ENCODE measurements around the gene ATP2B1.

Gene ATP2B1

DNA sequence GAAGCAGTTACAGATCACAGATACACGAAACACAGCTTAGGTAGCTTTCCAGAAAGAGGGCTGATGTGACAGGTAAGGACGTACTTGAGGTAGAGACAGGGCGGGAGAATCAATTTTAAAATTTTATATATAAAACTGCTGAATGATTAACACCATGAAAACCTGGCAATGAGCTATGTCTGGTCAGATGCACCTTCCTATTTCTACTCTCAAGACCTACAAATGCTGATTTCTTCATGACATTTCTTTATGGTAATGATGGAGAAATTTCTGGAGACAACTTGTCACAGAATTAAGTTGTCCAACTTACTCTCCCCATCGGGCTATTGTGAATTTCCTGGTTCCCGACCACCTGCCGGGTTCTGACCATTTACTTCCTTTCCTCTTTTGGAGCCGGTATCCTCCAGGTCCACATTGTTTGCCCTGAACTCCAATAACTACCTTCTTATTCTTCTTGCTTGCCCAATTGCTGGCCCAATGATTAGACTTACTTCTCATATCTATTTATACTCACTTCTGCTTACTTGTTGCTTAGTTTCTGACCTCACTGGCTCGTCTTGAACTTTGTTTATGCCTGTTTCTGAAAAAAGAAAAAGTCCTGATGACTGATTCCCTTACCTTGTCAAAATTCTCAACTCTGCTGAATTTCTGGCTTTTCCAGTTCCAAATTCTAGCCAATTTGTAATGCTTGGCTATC lies 12.8 kb upstream of the ATP2B1 start:
- TF ChIP-seq, protein P1, sequence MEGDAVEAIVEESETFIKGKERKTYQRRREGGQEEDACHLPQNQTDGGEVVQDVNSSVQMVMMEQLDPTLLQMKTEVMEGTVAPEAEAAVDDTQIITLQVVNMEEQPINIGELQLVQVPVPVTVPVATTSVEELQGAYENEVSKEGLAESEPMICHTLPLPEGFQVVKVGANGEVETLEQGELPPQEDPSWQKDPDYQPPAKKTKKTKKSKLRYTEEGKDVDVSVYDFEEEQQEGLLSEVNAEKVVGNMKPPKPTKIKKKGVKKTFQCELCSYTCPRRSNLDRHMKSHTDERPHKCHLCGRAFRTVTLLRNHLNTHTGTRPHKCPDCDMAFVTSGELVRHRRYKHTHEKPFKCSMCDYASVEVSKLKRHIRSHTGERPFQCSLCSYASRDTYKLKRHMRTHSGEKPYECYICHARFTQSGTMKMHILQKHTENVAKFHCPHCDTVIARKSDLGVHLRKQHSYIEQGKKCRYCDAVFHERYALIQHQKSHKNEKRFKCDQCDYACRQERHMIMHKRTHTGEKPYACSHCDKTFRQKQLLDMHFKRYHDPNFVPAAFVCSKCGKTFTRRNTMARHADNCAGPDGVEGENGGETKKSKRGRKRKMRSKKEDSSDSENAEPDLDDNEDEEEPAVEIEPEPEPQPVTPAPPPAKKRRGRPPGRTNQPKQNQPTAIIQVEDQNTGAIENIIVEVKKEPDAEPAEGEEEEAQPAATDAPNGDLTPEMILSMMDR (IDR thresholded peaks at IDR 0.05; ENCODE audit: extremely low read depth, insufficient read depth, missing control alignments), result no peak
- in situ Hi-C loops (cut with MboI; ENCODE audit: low pct_unique_long_range_greater_than_20kb, low sequenced_read_pairs, unreplicated experiment), result no loop called here
- peak; percentile 66 for DNase-seq (ENCODE audit: low spot score)

DNA sequence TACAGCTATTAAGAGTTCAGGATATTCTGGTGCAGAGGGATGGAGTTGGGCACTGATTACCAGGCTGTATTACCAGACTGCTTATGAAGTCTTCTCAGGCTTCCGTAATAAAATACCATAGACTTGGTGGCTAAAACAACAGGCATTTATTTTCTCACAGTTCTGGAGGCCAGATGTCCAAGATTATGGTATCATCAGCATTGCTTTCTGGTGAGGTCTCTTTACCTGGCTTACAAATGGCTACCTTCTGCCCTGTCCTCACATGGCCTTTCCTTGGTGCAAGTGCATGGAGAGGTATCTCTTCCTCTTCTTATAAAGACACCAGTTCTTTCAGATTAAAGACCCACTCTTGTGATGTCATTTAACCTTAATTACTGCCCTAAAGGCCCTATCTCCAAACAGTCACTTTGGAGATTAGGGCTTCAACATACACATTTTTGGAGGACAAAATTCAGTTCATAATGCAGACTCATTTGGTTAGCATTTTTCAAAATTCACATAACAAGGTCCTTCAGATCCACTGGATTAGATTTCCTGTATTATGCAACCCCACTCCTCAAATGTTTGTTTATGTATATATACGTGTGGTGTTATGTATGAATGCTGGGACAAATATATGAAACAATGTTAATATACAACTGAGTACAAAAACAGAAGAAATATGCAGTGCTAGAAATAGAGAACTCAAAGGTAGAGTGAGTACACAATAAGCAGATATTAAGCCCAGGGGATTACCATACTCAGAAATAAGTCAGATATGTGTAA lies 9.3 kb upstream of the ATP2B1 start:
- no peak for DNase-seq (ENCODE audit: low spot score)
- TF ChIP-seq, protein P1 (IDR thresholded peaks at IDR 0.05; ENCODE audit: extremely low read depth, insufficient read depth, missing control alignments), result no peak
- in situ Hi-C loops (cut with MboI; ENCODE audit: low pct_unique_long_range_greater_than_20kb, low sequenced_read_pairs, unreplicated experiment), result no loop called here

DNA sequence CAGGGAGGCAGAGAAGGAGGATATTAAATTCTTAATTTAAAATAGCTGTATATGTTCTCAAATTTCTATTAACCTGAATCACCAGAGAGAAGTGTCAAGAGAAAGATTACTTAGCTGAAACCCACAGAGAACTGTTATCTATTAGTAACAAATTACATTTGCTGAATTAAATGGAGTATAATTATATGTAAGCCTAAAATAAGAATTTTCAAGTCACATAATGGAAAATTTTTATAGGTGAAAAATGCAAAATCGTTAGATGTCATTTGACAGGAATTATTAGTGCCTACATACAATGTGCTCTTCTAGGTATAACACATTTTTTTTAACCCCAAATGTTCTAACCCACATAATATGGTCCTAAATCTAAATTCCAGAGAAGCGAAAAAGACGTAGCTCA lies 4.1 kb upstream of the ATP2B1 start:
- in situ Hi-C loops (cut with MboI; ENCODE audit: low pct_unique_long_range_greater_than_20kb, low sequenced_read_pairs, unreplicated experiment), result no loop called here
- TF ChIP-seq, protein P1 (IDR thresholded peaks at IDR 0.05; ENCODE audit: extremely low read depth, insufficient read depth, missing control alignments), result no peak
- no peak for DNase-seq (ENCODE audit: low spot score)

DNA sequence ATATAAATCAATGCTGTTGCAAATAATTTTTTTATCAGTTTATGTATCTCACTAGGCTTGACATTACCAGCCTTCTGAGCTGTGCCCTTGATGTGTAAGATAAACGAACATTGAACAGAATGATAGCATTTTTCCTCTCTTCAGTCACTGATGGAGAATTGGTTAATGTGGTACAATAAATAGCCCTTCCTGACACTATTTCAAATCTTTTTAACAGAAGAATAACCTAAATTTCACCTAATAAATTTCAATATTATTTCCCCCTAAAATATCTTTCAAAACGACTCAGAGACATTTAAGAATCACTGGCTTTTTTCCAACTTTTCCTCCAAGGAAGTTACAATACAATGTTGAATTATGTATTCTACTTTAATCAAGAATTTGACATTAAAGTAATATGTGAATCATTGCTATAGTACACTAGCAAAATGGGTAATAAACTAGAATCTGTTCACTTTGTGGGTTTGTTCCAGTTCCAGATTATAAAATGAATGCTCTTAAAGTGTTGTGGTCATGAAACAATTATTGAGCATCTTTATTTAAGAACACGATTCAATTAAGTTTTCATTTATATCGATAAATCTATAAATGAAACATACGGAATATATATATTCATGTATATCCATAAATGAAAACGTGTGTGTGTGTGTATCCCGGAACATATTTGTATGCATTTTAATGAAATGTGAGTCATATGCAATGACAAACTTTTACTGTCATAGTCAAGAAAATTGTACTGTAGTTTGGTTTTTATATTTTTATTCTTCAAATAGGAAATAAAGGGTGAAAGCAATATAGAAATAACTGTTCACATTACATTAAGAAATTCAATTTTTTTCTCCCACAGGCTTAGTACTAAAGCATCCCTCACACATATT lies 2.5 kb upstream of the ATP2B1 start:
- TF ChIP-seq, protein P1 (IDR thresholded peaks at IDR 0.05; ENCODE audit: extremely low read depth, insufficient read depth, missing control alignments), result no peak
- in situ Hi-C loops (cut with MboI; ENCODE audit: low pct_unique_long_range_greater_than_20kb, low sequenced_read_pairs, unreplicated experiment), result no loop called here
- no peak for DNase-seq (ENCODE audit: low spot score)

DNA sequence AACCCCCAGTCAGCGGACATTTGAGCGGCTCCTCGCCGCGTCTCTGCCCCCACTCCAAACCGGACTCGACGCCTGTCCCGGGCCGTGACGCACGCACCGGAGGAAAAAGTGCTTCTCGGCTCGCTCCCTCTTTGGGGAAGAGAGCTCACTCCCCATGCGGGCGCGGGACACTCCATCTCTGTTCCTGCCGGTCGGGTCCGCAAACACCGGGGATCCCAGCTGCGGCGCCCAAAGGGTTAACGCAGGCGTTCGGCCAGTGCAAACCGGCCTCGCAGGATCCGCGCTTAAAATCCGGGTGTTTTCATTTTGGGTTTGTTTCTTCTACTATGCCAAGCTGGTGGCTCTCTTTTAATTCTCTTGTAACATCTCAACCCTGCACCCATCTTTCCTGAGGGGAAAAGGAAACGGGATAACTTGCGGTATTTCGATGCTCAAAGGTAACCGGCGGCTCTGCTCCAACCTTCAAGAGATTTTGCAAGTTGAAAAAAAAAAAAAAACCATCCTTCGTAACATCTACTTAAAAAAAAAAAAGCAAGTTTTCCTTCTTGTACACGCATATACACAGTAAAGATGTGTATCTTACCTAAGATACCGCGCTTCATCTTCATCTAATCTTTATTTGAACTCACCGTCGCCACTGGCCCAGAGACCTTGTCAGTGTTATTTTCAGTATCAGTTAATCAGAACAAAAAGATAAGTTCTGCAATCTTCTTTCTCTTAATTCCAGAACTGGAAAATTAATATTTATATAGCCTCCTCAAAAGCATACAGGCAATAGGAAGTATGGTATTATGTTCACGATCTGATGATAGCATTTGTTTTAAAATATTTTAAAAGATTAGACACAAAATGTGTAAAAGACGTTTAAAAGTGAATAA lies 1.6 kb upstream of the ATP2B1 start:
- no peak for DNase-seq (ENCODE audit: low spot score)
- in situ Hi-C loops (cut with MboI; ENCODE audit: low pct_unique_long_range_greater_than_20kb, low sequenced_read_pairs, unreplicated experiment), result no loop called here
- TF ChIP-seq, protein P1 (IDR thresholded peaks at IDR 0.05; ENCODE audit: extremely low read depth, insufficient read depth, missing control alignments), result no peak
